Measurements from ENCODE around the gene PRCC. TPM values are rescaled to one million over a fixed set of nuclear protein-coding genes. Genes with fewer than 3 reads are reported as not detected.
A peak's percentile ranks its signal among the peaks of the same experiment; 100 is the strongest.

PRCC gene
- total RNA-seq, 2 donors from 2014 or later = 108 to 111 TPM

GRCh38 chr1:156811168-156811567 is 43.8 kb downstream of the PRCC start:
- no peaks in the 10 kb centered on the region for H3K9me3 ChIP-seq (ENCODE audit: control insufficient read depth, low read length)
- Mint-ChIP-seq H3K36me3 (ENCODE audit: low read depth) (no peaks in the 10 kb centered on the region), H3K4me1 (peaks cover 5% of the 10 kb centered on the region), H3K9me3 (no peaks in the 10 kb centered on the region), H3K27me3 (ENCODE audit: insufficient read depth) (peaks cover 57% of the 10 kb centered on the region), H3K27ac (no peak overlapping the region), H3K4me3 (no peak overlapping the region)
- H3K4me3 ChIP-seq (ENCODE audit: low read length) = no peak overlapping the region
- H3K4me1 ChIP-seq (ENCODE audit: control insufficient read depth, insufficient read depth, low read length) = no peaks in the 10 kb centered on the region
- H3K27ac ChIP-seq (ENCODE audit: low read depth, low read length) = no peak overlapping the region
- no peak for TF ChIP-seq CTCF (conservative IDR thresholded peaks at IDR 0.05)
- WGBS, 2 experiments (ENCODE audit: insufficient coverage in 1 of 2, insufficient read length in 1 of 2) = 60 to 76% methylated on average over 4 of the region's 4 CpGs
- no peak for DNase-seq
- H3K9ac ChIP-seq (ENCODE audit: extremely low read depth, low read length, poor library complexity, severe bottlenecking) = no peak overlapping the region
- H3K36me3 ChIP-seq (ENCODE audit: control insufficient read depth, insufficient read depth, low read length) = no peaks in the 10 kb centered on the region
- H3K27me3 ChIP-seq (ENCODE audit: control insufficient read depth, insufficient read depth, low read length, poor library complexity, severe bottlenecking) = peaks cover 30% of the 10 kb centered on the region

- Histone ChIP-seq H3K4me3 (ENCODE audit: low read length) (no peak overlapping the region), H3K27ac (ENCODE audit: low read depth, low read length) (no peak overlapping the region), H3K9ac (ENCODE audit: extremely low read depth, low read length, poor library complexity, severe bottlenecking) (no peak overlapping the region), H3K36me3 (ENCODE audit: control insufficient read depth, insufficient read depth, low read length) (no peaks in the 10 kb centered on the region), H3K4me1 (ENCODE audit: control insufficient read depth, insufficient read depth, low read length) (no peaks in the 10 kb centered on the region), H3K27me3 (ENCODE audit: control insufficient read depth, insufficient read depth, low read length, poor library complexity, severe bottlenecking) (peaks cover 30% of the 10 kb centered on the region), H3K9me3 (ENCODE audit: control insufficient read depth, low read length) (no peaks in the 10 kb centered on the region)
- Mint-ChIP-seq H3K4me3 (no peak overlapping the region), H3K9me3 (no peaks in the 10 kb centered on the region), H3K4me1 (peaks cover 11% of the 10 kb centered on the region), H3K27ac (no peak overlapping the region), H3K27me3 (ENCODE audit: insufficient read depth) (peaks cover 65% of the 10 kb centered on the region), H3K36me3 (ENCODE audit: low read depth) (no peaks in the 10 kb centered on the region)
- 93 to 96% methylated on average over 6 to 10 of the region's 10 CpGs for WGBS, 2 experiments (ENCODE audit: insufficient coverage in 1 of 2, insufficient read length in 1 of 2)
- TF ChIP-seq CTCF (conservative IDR thresholded peaks at IDR 0.05) = no peak
- DNase-seq = no peak
Measured at GRCh38 chr1:156812293-156812990, 45.1 kb downstream of the PRCC start.

GRCh38 chr1:156813298-156813697 is 46.0 kb downstream of the PRCC start:
- no peak for TF ChIP-seq CTCF (conservative IDR thresholded peaks at IDR 0.05)
- Histone ChIP-seq H3K9ac (ENCODE audit: extremely low read depth, low read length, poor library complexity, severe bottlenecking) (peak overlapping the region; percentile 15), H3K4me3 (ENCODE audit: low read length) (peak overlapping the region; percentile 69), H3K36me3 (ENCODE audit: control insufficient read depth, insufficient read depth, low read length) (no peaks in the 10 kb centered on the region), H3K4me1 (ENCODE audit: control insufficient read depth, insufficient read depth, low read length) (no peaks in the 10 kb centered on the region), H3K9me3 (ENCODE audit: control insufficient read depth, low read length) (no peaks in the 10 kb centered on the region), H3K27me3 (ENCODE audit: control insufficient read depth, insufficient read depth, low read length, poor library complexity, severe bottlenecking) (peaks cover 30% of the 10 kb centered on the region), H3K27ac (ENCODE audit: low read depth, low read length) (no peak overlapping the region)
- peaks cover 60% of the 10 kb centered on the region for H3K27me3 Mint-ChIP-seq (ENCODE audit: insufficient read depth)
- H3K4me1 Mint-ChIP-seq = peaks cover 11% of the 10 kb centered on the region
- H3K27ac Mint-ChIP-seq = peak overlapping the region; percentile 18
- 66 to 68% methylated on average over 5 to 10 of the region's 10 CpGs for WGBS, 2 experiments (ENCODE audit: insufficient coverage in 1 of 2, insufficient read length in 1 of 2)
- H3K4me3 Mint-ChIP-seq = peak overlapping the region; percentile 45
- no peak for DNase-seq
- no peaks in the 10 kb centered on the region for H3K36me3 Mint-ChIP-seq (ENCODE audit: low read depth)
- no peaks in the 10 kb centered on the region for H3K9me3 Mint-ChIP-seq
